Measurements from ENCODE around the gene NUAK1.

NUAK1 gene

DNA sequence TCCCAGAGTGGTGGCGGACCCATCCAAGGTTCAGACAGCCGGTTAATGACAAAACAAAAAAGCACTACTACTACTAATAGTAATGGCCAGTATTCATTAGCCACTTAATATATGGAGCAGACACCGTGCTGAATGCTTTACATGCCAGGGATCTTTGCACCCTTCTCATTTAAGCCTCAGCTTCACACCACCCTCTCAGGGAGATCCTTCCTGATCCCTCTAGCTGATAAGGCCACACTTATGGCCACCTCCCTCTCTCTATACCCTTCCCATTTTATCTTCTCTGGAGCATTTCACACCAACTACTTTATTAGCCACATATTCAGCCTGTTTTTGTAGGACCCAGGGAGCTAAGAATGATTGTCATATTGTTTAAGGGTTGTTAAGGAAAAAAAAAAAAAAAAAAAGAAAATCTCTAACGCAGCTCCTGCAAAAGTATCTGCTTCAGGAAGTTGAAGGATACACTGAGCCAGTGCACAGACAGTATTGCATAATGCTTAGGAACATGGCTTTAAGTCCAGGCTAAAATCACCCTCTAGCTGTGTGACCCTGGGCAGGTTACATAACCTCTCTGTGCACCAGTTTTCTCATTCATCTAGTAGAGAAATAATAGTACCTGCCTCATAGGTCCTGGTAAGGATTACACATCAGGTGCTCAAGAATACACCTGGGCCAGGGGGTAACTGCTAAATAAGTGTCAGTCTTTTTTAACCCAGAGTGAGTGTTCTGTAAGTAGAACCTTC, 29.4 kb downstream of the NUAK1 start:
- DNase-seq (ENCODE audit: low spot score) = no peak

DNA sequence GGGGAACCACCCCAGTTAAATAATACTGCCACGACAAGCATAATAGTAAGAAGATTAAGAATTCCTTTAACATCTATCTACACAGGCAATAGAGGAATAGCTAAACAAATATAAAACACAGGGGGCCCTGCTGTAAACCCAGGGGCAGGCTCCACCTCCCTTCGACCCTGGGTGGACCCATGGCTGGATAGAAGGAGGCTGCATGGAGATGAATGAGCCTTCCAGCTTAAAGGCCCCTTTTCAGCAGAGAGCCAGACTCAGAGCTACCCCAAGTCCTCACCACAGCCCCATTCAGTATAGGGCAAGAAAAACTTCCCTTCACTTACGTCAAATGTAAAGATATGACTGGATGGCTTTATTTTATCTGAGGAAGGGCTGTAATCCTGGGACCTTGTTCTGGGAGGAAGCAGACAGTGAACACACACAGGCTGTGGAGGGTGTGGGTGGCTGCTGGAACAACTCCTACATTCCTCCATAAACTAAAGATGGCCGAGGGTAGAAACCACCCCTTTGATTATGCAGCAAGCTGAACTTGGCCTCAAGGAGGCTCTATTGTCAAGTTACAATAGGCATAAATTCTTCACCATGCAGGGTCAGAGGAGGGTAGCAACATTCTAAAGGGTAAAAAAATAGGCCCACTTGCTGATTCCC, 30.4 kb downstream of the NUAK1 start:
- no peak for DNase-seq (ENCODE audit: low spot score)

DNA sequence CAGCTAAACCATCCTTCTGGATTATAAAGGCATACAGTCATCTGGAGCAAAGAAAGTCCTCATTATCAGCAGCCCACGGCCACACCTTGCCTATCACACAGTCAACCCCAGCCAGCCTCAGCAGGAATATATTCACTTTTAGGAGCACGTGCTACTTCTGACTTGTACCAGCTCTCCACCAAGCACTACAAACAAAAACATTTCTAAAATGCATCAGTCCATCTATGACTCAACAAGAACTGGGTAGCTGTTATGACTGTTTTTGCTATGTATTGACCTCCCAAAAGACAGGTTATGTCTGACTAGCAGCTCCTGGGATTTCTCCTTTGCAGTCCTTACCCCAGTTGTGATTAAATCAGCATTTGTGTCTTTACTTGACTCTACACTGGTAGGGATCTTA, 31.2 kb downstream of the NUAK1 start:
- DNase-seq (ENCODE audit: low spot score) = no peak

DNA sequence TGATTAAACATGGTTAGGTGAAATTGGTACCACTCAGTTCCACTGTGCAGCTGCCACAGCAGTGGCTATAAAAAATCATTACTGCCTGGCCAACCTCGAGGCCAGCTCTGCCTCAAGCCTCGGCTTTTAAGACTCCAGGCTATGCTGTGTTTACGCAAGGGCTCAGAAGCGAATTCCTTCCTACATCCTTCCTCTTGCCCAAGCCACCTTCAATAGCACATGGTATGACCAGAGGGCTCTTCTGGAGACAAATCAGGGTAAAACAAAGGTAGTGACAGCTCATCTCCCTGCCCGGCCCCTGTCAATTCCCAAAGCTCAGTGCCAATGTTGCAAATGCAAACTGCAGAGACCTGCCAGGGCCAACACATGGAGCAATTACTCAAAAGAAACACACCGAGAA, 31.9 kb downstream of the NUAK1 start:
- no peak for DNase-seq (ENCODE audit: low spot score)

DNA sequence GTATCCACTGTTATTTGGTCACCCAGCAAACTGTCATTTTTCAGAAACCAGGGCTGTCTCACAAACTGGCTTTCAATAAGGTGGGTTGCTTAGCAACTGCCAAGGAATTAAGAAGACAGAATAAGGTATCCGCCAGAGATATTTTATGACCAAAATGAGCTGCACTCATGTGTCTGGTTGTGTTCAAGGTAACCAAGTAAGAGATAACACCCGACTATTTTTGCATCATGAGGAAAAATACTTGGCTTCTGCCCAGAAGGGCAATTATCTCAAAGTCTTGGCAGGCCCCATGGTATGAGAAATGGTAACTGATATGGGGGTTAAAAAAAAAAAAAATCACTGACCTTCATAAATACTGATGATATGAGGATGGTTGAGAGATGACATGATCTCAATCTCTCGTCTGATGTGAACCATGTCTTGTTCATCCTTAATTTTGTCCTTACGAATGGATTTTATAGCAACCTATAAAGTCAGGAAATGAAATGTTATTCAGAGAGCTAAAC, 32.6 kb downstream of the NUAK1 start:
- no peak for DNase-seq (ENCODE audit: low spot score)

DNA sequence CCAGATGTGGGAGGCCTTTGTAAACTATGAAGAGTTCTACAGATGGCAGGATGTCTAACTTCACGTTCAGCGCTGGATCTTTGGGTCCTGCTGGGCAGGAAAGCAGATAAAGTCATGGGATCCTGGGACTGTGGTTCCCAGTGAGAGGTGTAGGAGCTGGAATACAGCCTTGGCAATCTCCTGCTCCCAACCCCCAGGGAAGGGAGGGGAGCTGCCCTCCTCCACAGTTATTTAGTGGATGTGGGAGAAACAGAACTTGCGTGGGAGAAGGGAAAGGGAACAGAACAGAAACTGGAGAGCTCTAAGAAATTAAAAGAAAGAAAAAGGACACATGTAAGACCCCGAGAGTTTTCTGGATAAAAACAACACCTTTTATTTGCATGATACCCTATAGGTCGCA, 37.0 kb downstream of the NUAK1 start:
- no peak for DNase-seq (ENCODE audit: low spot score)

DNA sequence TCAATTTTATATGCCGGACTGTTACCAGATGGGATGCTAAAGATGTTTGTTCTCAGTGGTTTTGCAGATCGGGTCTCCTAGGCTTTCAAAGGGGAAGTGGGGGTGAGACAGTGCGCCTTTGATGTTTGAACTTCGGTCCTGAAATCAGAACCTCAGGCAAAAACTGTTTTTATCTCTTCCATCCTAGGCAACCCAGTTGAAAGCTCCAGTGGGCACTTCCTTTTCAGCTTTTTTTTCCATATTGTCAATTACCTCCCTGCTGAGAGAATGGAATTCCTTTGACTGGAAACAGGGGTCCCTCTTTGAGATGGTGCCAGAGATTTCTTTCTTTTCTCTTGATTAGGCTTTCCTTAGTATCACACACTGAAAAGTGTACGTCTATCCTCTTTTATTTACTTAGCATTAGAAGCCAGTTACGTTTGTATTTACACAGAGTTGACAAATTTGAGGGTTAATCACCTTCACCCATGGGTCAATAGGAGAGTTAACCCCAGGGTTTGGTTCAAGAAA, 40.0 kb downstream of the NUAK1 start:
- no peak for DNase-seq (ENCODE audit: low spot score)

DNA sequence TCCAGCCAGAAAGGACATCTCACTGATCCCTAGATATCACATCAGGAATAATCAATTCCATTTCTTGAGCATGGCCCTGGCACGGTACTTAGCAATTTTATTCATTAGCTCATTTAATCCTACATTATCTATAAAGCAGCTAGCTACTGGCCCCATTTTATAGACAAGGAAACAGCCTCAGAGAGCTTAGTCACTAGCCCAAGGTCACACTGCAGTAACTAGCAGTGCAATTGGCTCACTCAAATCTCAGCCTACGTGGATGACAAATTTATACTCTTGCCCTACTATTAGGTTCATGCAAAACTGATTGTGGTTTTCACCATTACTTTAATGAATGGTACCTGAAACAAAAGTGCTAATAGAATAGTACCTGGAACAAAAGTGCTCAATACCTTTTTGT, 41.7 kb downstream of the NUAK1 start:
- DNase-seq (ENCODE audit: low spot score) = no peak

DNA sequence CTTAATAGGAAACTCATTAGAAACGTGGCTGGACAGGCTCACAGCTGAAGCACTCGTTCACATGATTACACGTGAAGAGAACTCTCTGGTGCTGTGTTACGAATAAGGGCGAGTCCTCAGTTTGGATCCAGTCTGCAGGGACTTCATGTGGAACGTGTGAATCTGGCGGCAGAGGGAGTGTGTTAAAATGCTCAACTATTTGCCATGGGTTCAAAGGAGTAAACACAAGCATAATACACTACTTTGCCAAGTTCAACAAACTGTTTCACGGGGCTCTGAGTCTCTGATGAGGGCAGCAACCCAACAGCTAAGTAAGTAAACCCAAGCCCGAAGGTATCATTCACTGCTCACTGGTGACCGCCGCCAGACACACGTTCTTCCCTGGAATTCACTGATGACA, 42.4 kb downstream of the NUAK1 start:
- no peak for DNase-seq (ENCODE audit: low spot score)

DNA sequence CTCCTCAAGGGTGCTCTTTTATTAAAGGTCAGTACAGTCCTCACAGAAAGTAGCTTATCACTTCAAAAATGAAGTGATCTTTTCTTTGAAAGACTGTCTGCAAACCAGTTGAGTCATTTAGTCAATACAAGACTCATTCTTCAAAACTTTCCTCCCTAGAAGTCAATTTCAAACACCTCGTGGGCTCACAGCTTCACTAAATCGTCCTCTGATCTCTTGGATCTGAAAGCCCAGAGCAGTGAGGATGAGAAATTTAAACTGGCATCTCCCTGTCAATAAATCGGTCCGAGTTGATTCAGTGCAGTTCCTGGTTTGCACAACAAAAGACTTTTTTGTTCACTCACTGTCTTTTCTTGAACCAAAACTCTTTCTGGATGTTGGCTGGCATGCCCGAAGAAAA, 44.5 kb downstream of the NUAK1 start:
- no peak for DNase-seq (ENCODE audit: low spot score)

DNA sequence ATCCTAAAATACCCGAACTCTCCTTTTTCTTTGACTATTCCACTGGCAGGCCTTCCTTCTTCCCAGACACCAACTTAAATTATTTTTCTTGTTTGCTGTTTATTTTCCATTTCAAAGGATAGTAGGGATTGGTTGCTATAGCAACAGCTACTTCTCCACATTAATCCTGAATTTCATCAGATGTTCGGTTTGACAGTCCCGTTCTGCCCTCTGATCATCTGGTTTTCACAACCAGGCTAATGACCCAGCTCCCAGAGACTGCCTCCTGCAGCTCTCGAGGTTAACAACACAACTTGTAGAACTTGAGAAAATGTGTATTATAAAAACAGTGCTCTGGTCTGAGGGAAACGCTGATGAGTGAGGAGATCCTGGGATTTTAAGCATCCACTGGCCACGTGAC, 45.5 kb downstream of the NUAK1 start:
- no peak for DNase-seq (ENCODE audit: low spot score)

DNA sequence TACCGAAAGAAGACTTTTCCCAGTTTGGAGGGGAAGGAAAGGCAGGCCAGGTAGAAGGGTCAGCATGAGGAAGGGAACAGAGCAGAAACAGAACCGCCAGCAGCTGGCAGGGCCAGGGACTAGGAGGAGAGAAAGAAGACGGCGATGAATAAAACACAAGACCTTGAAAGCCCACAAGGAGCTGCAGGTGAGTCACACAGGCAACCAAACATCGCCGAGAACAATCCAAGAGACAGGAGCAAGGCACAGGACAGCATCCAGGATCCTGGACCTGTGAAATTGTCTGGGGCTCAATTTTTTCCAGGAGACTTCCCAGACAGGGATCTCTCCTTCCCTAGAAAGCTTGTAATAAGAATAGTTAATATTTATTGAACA, 47.3 kb downstream of the NUAK1 start:
- DNase-seq (ENCODE audit: low spot score) = no peak

DNA sequence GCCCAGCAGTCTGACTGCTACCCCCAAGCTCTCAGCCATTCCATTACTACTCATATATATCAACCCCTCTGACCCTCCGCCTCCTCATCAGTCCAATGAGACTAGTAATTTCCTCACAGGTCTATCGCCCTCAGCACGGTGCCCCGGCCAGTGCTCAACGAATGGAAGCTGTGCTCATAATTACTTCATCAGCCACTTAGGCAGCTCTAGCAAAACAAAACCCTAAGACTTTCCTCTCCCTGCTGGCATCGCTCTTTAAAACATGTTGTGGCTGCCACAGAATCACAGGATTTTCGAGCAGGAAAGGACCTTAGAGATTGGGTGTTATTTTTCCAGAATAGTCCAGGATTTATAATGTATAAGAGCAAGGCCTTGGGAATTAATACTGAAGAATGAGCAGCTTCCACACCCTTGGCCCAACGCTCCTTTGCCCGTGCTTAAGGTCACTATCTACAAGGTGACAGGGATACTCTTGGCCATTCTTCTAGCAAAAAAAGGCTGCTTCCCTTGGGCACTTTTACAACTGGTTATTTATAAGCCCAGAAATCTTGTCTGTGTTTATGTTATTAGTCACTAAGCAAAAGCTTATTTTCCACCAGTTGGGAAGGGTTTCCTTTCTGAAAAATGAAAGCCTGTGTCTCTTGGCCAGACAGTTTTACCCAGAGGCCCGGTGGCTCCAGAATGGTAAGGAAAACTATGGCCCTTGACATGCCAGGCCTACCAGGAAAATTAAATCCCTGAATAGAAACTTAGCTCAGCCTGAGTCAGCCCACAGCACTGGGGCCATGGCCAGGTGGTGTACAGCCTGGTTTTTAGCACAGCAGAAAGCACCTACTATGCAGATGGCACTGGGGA, 47.9 kb downstream of the NUAK1 start:
- no peak for DNase-seq (ENCODE audit: low spot score)

DNA sequence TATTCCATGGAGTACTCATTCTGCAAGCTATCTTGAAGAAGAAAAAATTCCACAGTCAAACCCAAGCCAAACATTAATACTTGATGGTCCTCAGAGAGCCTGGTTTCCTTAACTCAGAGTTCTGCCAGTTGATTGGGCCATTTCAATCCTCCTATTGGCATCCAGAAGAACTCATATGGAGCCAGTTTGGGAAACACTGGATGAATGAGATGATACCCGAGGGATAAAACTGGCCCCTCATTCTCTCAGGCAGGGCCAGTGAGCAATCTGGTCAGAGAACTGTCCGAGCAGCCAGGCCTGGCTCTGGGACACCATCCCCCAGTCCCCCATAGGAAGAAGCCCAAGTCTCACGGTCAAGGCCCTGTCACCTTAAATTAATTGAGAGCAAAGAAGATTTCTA, 48.8 kb downstream of the NUAK1 start:
- DNase-seq (ENCODE audit: low spot score) = no peak

DNA sequence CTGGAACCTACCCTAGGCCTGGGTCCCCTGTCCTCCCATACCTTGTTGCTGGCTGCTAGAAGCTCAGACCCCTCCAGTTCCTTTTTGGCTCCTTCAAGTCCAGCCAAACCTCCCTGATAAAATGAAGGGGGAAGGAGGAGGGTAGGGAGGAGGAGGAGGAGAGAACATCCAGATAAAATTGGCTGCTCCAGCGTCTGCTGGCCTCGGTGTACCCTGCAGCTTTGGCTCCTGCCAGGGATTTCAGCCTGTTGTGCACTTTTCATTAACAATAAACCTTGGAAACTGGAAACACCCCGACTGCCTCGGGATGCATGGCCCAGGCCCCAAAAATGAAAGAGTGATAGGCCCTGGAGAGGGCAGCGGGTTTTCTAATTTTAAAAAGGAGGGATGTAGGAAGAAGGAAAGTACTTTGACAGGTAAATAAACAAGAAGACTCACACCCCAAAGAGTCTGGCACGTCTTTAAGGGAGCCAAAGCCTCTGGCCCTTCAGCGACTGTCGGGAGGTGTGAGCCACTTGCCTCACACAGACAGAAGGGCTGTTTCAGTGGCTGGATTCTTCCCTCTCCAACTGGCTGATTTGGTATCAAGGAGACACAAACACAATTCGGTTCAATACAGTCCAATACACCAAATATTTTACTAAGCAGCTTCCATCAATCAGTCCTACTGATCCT, 49.8 kb downstream of the NUAK1 start:
- DNase-seq (ENCODE audit: low spot score) = no peak

DNA sequence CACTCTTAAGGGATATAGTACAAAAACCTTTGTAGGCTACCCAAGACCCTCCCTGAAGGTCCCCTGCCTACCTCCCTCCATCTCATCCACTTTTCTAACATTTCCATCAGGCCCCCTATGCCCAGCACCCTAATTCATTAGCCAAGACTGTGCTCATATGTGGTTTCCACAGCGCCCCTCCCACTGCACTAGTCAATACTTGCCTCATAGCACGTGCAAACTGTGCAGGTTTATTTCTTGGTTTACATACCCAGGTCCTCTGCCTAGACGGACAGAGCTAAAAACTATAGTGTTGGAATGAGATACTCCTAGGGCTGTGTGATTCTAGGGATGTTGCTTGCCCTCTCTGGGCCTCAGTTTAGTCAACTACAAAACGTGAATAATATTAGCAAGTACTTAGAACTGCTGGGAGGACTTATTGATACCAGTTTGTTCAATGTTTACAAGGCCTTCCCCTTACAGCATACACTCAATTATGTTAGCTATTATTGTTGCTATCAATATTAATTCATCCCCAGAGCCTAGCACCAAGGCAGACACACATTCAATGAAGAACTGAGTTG, 50.4 kb downstream of the NUAK1 start:
- no peak for DNase-seq (ENCODE audit: low spot score)

DNA sequence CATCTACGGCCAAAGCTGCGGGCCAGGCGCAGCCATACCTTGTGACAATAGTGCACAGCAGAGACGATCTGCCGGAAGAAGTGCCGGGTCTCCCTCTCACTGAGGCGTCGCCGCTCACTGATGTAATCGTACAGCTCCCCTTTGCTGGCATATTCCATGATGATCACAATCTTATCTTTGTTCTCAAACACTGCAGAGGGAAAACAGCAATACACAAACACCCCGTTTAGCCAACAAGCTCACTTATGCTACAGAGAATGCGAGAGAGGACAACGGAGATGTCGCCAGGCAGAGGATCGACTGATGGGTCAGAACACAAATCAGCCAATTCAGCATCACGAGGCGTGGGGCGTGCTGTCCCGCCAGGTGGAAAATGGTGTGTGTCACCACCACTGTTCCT, 52.1 kb downstream of the NUAK1 start:
- no peak for DNase-seq (ENCODE audit: low spot score)

DNA sequence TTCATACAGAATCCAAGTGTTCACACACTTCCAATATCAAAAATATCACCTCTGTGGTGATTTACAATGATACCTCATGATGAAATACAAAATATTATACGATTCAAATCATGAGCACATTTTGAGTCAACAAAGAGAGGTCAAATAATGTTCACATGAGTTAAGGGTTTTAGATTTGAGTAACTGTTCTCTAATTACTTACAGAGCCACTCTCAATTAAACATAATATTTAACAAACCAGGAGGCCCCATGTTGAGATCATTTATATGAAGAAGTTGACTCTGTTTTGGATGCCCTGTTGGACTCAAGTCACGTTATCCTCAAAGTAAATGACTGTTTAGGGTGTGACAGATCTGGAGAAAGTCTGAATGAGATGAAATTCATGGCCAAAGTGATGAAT, 53.5 kb downstream of the NUAK1 start:
- no peak for DNase-seq (ENCODE audit: low spot score)

DNA sequence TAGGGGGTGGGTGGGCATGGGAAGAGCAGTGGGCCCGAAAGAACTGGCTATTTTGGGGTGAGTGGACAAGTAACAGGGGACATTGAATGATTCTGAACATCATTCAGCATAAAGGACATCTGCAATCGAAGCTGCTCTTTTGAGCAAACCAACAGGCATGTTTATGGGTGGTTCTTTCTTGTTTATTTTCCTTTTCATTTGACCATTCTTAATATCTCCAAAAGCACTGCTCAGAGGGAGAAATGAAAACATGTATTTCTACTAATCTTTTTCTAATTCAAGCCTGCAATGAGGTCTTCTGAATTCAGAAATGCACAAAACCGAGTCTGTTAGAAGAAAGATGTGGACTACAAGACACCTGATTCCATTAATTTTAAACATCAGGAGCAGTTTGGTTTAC, 54.0 kb downstream of the NUAK1 start:
- DNase-seq (ENCODE audit: low spot score) = no peak

DNA sequence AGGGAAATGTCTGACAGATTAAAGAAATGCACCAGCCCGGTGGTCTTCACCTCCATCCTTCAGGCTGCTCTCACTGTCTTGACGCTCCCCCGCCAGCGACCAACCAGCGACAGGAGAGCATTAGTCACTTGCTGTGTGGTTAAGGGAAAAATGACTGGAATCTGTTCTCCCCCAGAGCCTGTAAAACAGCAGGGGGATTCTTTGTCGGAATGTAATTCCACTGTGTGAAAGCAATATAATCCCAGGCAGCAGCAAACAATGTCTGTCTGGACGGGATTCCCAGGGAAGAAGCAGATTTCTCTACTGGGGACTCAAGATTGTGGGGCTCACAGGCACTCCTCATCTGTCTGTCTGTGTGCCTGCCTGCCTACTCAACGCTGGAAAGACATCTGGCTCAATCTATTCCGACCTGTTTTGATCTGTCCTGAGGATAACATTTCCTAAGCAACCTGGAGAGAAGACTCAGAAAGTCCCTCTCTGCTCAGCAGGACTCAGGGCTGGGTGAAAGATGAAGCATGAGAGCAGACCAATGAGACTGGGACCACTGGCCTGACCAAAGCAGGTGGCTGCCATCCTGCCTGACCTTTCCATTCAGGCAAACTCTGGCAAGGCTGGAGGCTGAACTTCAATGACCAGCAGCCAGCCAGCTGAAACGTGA, 54.6 kb downstream of the NUAK1 start:
- DNase-seq (ENCODE audit: low spot score) = no peak

All from HuH-7 (cell line).